MCF 10A (cell line): Measurements from ENCODE around the gene PLAU. TPM values are rescaled to one million over a fixed set of nuclear protein-coding genes. Genes with fewer than 3 reads are reported as not detected.
A peak's percentile ranks its signal among the peaks of the same experiment; 100 is the strongest.

ENCODE experiments used
- BruUV-seq: library from RNA; stranded (reverse); fragments of 400-500 nt; replicated peaks from 2 replicates; lab custom pipeline; 2021; lab: Mats Ljungman, UMichigan
- CTCF ChIA-PET: fragments of 300-600 bp; sonication (Branson Sonifier 250); formaldehyde crosslinking; extraction: SDS; loops from one replicate; lab custom pipeline; 2021; ENCODE audit warnings: antibody characterized with exemption, inconsistent platforms; lab: Yijun Ruan, JAX
- POLR2A ChIA-PET: fragments of 300-600, 350-650 bp; sonication (Branson Sonifier 250); formaldehyde crosslinking; extraction: SDS; loops from one replicate; lab custom pipeline; 2020; ENCODE audit warnings: antibody characterized with exemption, inconsistent platforms; lab: Yijun Ruan, JAX
- DNase-seq: peaks from one replicate; pipeline ENCODE4 v3.0.0-alpha.2; 2018; ENCODE audit not compliant: unreplicated experiment
- H3K27ac Mint-ChIP-seq: one replicate; pipeline ENCODE4 v1.8.0; 2022; ENCODE audit warnings: mild to moderate bottlenecking, low read depth, mixed read lengths; ENCODE audit not compliant: unreplicated experiment
- H3K27me3 Mint-ChIP-seq: one replicate; pipeline ENCODE4 v1.8.0; 2022; ENCODE audit warnings: mixed read lengths; ENCODE audit not compliant: insufficient read depth, unreplicated experiment
- H3K36me3 Mint-ChIP-seq: one replicate; pipeline ENCODE4 v1.8.0; 2022; ENCODE audit warnings: mild to moderate bottlenecking, moderate library complexity, mixed read lengths; ENCODE audit not compliant: insufficient read depth, unreplicated experiment
- H3K4me1 Mint-ChIP-seq: one replicate; pipeline ENCODE4 v1.8.0; 2022; ENCODE audit warnings: mixed read lengths; ENCODE audit not compliant: insufficient read depth, unreplicated experiment
- H3K4me3 Mint-ChIP-seq: one replicate; pipeline ENCODE4 v1.8.0; 2022; ENCODE audit warnings: mild to moderate bottlenecking, moderate library complexity, mixed read lengths; ENCODE audit not compliant: unreplicated experiment
- H3K9me3 Mint-ChIP-seq: one replicate; pipeline ENCODE4 v1.8.0; 2022; ENCODE audit warnings: mixed read lengths; ENCODE audit not compliant: unreplicated experiment
- CTCF ChIP-seq: fragments of 200-600 bp; IDR thresholded peaks from one replicate; pipeline ENCODE4 v1.8.0; 2022; ENCODE audit warnings: antibody characterized with exemption, mild to moderate bottlenecking; ENCODE audit not compliant: unreplicated experiment
- intact Hi-C: fragments of 100-400 bp; cut with micrococcal nuclease; formaldehyde crosslinking; loops from 2 replicates; pipeline ENCODE4 v1.14.1; 2022
- total RNA-seq: library from RNA; stranded (reverse); gene quantifications from 2 replicates; pipeline ENCODE4 v1.2.3, GENCODE V29; 2022

PLAU gene
- total RNA-seq, 1 experiment from 2014 or later = 30.6 TPM

DNA sequence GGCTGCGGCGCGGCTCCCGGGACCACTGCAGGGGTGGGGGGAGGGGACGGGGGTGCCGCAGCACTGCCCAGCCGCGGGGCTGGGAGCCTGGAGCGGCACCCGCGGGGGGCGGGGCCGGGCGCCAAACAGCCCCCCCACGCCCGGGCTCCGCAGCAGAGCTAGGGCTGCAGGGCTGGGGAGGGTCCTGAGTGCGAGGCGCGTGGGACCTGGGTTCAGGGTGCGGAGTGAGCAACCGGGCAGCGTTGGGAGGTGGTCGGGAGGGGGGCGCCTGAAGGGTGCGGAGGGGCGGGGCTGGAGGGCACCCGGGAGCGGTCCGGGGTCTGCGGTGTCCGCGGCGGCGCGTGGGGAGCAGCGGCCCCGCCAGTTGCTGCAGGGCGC lies 37.1 kb upstream of the PLAU start:
- no peak for DNase-seq
- H3K27ac Mint-ChIP-seq = no peak overlapping the region
- H3K27me3 Mint-ChIP-seq = no peaks in the 10 kb centered on the region
- peaks cover 9% of the 10 kb centered on the region for H3K36me3 Mint-ChIP-seq
- H3K4me3 Mint-ChIP-seq = peak overlapping the region; percentile 67
- POLR2A ChIA-PET = interaction anchor here (0.6 to 1.6 kb wide), 7 partner anchors 8 to 130 kb away, joined by 3 to 6 read pairs (median 3); no protein-coding TSS in a partner anchor
- no peak for TF ChIP-seq CTCF
- intact Hi-C loops = no loop called here
- H3K4me1 Mint-ChIP-seq = peaks cover 36% of the 10 kb centered on the region
- BruUV-seq = no TSS peak
- no peaks in the 10 kb centered on the region for H3K9me3 Mint-ChIP-seq
- CTCF ChIA-PET = interaction anchor here (1.2 kb wide), 1 partner anchor 24 kb away, joined by 4 read pairs; no protein-coding TSS in a partner anchor

GRCh38 chr10:73874267-73875138 lies 36.4 kb upstream of the PLAU start, which contains the start of gene CAMK2G:
CAMK2G (minus strand) TSS chr10:73874555; CDS start chr10:73874461, 94 bp downstream.
- no peak for TF ChIP-seq CTCF
- intact Hi-C loops = no loop called here
- no peaks in the 10 kb centered on the region for H3K27me3 Mint-ChIP-seq
- H3K9me3 Mint-ChIP-seq = no peaks in the 10 kb centered on the region
- POLR2A ChIA-PET = interaction anchor here (0.6 to 1.7 kb wide), 9 partner anchors 9 to 131 kb away, joined by 3 to 11 read pairs (median 3); no protein-coding TSS in a partner anchor
- H3K27ac Mint-ChIP-seq = no peak within 1 kb of the TSS
- H3K4me3 Mint-ChIP-seq = peak within 1 kb of the TSS; percentile 67
- peaks cover 9% of the 10 kb centered on the region for H3K36me3 Mint-ChIP-seq
- CTCF ChIA-PET = interaction anchor here (0.6 to 21.1 kb wide), 8 partner anchors 12 to 277 kb away, joined by 3 to 658 read pairs (median 4); partner anchors contain the start of gene ADK
- DNase-seq = peak; percentile 85
- H3K4me1 Mint-ChIP-seq = peaks cover 38% of the 10 kb centered on the region
- BruUV-seq = no TSS peak

DNA sequence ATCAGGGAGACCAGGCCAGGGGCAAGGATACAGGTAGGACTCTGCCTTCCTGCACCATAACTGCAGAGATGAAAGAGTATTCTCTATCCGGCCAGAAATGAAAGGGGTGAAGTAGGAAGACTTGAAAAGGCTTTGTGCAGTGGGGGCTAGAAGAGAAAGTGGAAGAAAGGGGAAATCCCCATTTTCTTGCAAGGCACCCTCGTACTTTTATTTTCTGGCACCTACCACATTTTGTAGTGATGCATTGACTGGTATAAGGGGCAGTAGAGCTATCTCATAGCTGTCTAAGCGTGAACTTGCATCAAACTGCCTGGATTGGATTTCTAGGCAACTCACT lies 35.8 kb upstream of the PLAU start:
- intact Hi-C loops = no loop called here
- POLR2A ChIA-PET = interaction anchor here (0.6 to 1.7 kb wide), 5 partner anchors 8 to 91 kb away, joined by 3 to 11 read pairs (median 5); no protein-coding TSS in a partner anchor
- Mint-ChIP-seq H3K36me3 (peaks cover 9% of the 10 kb centered on the region), H3K27me3 (no peaks in the 10 kb centered on the region), H3K9me3 (no peaks in the 10 kb centered on the region), H3K4me1 (peaks cover 44% of the 10 kb centered on the region), H3K27ac (no peak overlapping the region), H3K4me3 (peak overlapping the region; percentile 67)
- DNase-seq = no peak
- no TSS peak for BruUV-seq
- CTCF ChIA-PET = interaction anchor here (0.6 to 21.1 kb wide), 8 partner anchors 11 to 276 kb away, joined by 3 to 658 read pairs (median 3); partner anchors contain the start of gene ADK
- no peak for TF ChIP-seq CTCF

GRCh38 chr10:73876157-73876556 lies 34.8 kb upstream of the PLAU start:
- H3K36me3 Mint-ChIP-seq = peaks cover 9% of the 10 kb centered on the region
- POLR2A ChIA-PET = interaction anchor here (0.6 to 1.7 kb wide), 4 partner anchors 11 to 275 kb away, joined by 3 to 11 read pairs (median 3); partner anchors contain the start of genes ADK and AP3M1
- DNase-seq = no peak
- peaks cover 43% of the 10 kb centered on the region for H3K4me1 Mint-ChIP-seq
- CTCF ChIA-PET = interaction anchor here (1.0 to 21.1 kb wide), 6 partner anchors 10 to 63 kb away, joined by 3 to 658 read pairs (median 4); no protein-coding TSS in a partner anchor
- no peaks in the 10 kb centered on the region for H3K9me3 Mint-ChIP-seq
- intact Hi-C loops = no loop called here
- BruUV-seq = no TSS peak
- H3K27ac Mint-ChIP-seq = no peak overlapping the region
- no peaks in the 10 kb centered on the region for H3K27me3 Mint-ChIP-seq
- no peak for TF ChIP-seq CTCF
- H3K4me3 Mint-ChIP-seq = no peak overlapping the region
